GM10248 (cell line): ENCODE data around the gene UNK.

Source experiments
- CTCF ChIA-PET: fragments of 300-600 bp; sonication (Branson Sonifier 250); formaldehyde crosslinking; extraction: SDS; loops from one replicate; lab custom pipeline; 2021; ENCODE audit warnings: antibody characterized with exemption; lab: Yijun Ruan, JAX
- POLR2A ChIA-PET: fragments of 350-650 bp; sonication (Branson Sonifier 250); formaldehyde crosslinking; extraction: SDS; loops from one replicate; lab custom pipeline; 2020; ENCODE audit warnings: antibody characterized with exemption; lab: Yijun Ruan, JAX
- DNase-seq: peaks from one replicate; pipeline ENCODE4 v3.0.0; 2012; ENCODE audit errors: extremely low spot score
- CTCF ChIP-seq: IDR thresholded peaks from 2 replicates; pipeline ENCODE4 v1.5.1; 2012; ENCODE audit warnings: mild to moderate bottlenecking, low read depth; ENCODE audit errors: extremely low read depth, missing control alignments, control extremely low read depth

Gene UNK

GRCh38 chr17:75791254-75791653, 6.6 kb downstream of the UNK start:
- ChIA-PET CTCF (interaction anchor here (0.8 to 3.7 kb wide), 11 partner anchors 8 to 159 kb away, joined by 3 to 12 read pairs (median 5); partner anchors contain the start of genes GALK1 and WBP2), POLR2A (interaction anchor here (1.0 kb wide), 1 partner anchor 11 kb away, joined by 7 read pairs; a partner anchor contains a TSS)

GRCh38 chr17:75793460-75793859, 8.9 kb downstream of the UNK start:
- POLR2A ChIA-PET, result no interaction called here
- CTCF ChIA-PET, result no interaction called here

More at GRCh38 chr17:75791254-75791653, 6.6 kb downstream of the UNK start:
- TF ChIP-seq CTCF, result no peak
- DNase-seq, result no peak

GRCh38 chr17:75795820-75796607, 11.4 kb downstream of the UNK start:
- no peak for TF ChIP-seq CTCF
- ChIA-PET POLR2A (interaction anchor here (0.6 kb wide), 2 partner anchors 32 to 857 kb away, joined by 3 to 4 read pairs; no protein-coding TSS in a partner anchor), CTCF (interaction anchor here (0.7 to 3.5 kb wide), 9 partner anchors 9 to 218 kb away, joined by 3 to 10 read pairs (median 3); partner anchors contain the start of gene UNC13D)
- DNase-seq, result no peak

More at GRCh38 chr17:75793460-75793859, 8.9 kb downstream of the UNK start:
- no peak for TF ChIP-seq CTCF
- DNase-seq, result no peak

- ChIA-PET CTCF (interaction anchor here (1.0 to 6.7 kb wide), 6 partner anchors 10 to 44 kb away, joined by 3 to 30 read pairs (median 5); partner anchors contain the start of genes GALK1 and UNK), POLR2A (interaction anchor here (0.8 kb wide), 1 partner anchor 19 kb away, joined by 3 read pairs; no protein-coding TSS in a partner anchor)
- TF ChIP-seq CTCF, result peak; percentile 3
- DNase-seq, result no peak
Observed at GRCh38 chr17:75799402-75799801, 14.8 kb downstream of the UNK start.

- ChIA-PET CTCF (interaction anchor here (0.9 to 6.7 kb wide), 14 partner anchors 9 to 170 kb away, joined by 3 to 30 read pairs (median 5); partner anchors contain the start of gene GALK1), POLR2A (interaction anchor here (1.0 to 1.2 kb wide), 2 partner anchors 19 to 24 kb away, joined by 3 to 8 read pairs; partner anchors contain the start of gene UNK)
- DNase-seq, result no peak
- TF ChIP-seq CTCF, result no peak
Observed at GRCh38 chr17:75803883-75804282, 19.3 kb downstream of the UNK start.

GRCh38 chr17:75806822-75807500, 22.4 kb downstream of the UNK start:
- ChIA-PET CTCF (interaction anchor here (0.8 to 4.1 kb wide), 6 partner anchors 10 to 57 kb away, joined by 3 to 15 read pairs (median 4); partner anchors contain the start of gene GALK1), POLR2A (no interaction called here)
- no peak for TF ChIP-seq CTCF
- no peak for DNase-seq
